GM19397 (cell line): ENCODE data around the gene BCL10.

ENCODE experiments used
- ATAC-seq: cut with Tn5 transposase; IDR thresholded peaks from one replicate; pipeline ENCODE4 v1.9.1; 2021; ENCODE audit warnings: mild to moderate bottlenecking, moderate library complexity; ENCODE audit not compliant: unreplicated experiment

BCL10 gene

DNA sequence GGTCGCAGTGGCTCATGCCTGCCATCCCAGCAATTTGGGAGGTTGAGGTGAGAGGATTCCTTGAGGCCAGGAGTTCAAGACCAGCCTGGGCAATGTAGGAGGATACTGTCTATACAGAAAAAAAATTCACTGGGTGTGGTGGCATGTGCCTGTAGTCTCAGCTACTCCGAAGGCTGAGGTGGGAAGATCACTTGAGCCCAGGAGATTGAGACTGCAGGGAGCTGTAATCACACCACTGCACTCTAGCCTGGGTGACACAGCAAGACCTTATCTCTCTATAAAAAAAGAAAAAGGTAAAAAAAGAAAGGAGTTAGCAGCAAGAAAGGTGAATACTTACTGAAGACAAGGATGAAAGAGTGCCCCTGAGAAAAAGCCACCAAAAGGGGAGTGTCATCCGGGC lies 23.7 kb upstream of the BCL10 start:
- no peak for ATAC-seq

- peak; percentile 93 for ATAC-seq
Observed at GRCh38 chr1:85297855-85298629, 21.6 kb upstream of the BCL10 start.

- ATAC-seq, result no peak
Observed at GRCh38 chr1:85297538-85297854, 21.1 kb upstream of the BCL10 start.

- ATAC-seq, result no peak
Observed at GRCh38 chr1:85296980-85297379, 20.5 kb upstream of the BCL10 start.

DNA sequence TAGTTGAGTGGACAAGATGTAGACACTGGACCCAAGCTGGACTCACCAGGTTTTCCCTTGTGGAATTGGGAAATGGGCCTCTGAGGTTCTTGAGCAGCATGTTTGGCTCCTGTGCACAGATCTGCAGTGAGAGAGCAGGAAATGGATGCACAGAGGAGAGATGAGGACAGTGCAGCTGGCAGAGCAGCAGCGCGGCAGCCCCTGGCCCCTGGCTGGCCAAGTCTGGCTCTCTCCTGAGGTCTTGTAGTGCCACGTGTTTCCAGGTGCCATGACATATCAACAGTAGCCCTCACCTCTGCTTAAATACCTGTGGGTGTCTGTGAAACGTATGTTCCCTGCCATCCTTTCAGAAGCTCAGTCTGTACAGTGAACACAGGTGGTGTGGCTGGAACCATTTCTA lies 19.2 kb upstream of the BCL10 start:
- no peak for ATAC-seq

DNA sequence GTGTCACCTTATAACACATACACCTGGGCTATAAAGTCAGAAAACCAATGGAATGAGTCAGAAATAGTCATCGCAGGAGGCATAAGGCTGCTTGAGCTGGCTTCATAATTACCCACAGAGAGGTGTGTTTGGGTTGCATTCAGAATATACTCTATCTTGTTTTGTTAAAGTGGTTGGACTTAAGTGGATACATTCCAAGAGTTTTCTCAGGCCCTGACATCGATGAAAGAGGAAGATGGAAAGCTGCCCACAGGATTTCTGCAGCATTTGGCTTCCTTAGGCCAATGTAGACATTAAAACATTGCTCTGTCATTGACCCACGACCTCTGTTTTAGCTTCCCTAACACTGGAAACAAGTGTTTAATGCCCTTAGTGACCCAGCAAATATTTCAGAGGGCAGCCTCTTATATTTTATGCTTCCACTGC lies 18.6 kb upstream of the BCL10 start:
- no peak for ATAC-seq

- no peak for ATAC-seq
Observed at GRCh38 chr1:85290826-85291225, 14.4 kb upstream of the BCL10 start.

DNA sequence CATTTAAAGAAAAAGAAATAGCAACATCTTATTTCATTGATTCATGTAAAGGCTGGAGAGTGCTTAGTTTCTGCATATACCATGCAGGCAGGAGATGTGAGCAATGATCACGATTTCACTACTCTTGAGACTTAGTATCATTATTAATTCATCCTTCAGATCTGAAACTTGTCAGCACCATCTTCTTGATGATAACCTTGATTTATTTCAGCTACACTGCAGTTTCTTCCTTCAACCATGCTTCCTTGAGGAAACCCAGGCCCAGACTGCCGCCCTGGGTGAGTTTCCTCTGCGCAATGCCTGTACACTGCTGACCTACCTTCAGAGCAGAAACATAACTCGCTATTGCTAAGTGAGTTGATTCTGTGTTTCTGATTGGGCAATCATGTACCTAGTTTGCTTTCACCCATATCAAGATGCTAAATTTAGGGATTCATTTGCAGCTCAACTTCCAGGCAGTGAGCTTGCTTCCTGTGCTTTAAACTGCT lies 13.5 kb upstream of the BCL10 start:
- ATAC-seq, result no peak

- no peak for ATAC-seq
Observed at GRCh38 chr1:85289207-85289847, 12.9 kb upstream of the BCL10 start.

GRCh38 chr1:85284202-85284601 lies 7.8 kb upstream of the BCL10 start:
- ATAC-seq, result no peak

DNA sequence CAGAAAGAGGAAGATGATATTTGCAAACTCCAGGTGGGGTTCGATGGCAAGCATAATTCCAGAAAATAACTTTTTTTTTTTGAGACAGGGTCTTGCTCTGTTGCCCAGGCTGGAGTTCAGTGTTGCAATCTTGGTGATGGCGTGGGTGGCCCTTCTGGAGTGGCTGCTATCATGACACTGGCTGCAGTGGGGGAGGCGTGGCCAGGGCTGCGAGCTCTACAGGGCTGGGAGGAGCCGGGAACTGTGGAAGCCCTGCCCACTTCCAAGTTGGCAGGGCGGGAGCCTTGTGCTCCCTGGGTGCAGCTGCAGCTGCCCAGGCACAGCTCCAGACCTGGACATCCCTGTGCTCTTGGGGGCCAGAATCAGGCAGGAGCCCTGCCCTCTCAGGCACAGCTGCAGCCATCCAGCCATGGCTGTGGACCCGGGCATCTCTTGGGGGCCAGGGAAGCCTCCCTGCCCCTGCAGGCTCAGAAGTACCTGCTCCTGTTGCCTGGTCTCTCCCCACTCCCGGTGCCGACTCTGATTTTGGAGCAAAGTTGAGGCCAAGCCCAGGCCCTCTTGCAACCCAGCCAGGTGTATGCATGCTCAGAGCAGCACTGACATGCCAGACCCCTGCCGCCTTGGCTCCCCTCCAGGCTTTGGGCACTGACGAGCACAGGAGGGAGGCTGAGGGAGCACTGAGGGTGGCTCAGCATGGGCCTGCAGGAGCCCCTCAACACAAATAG lies 7.2 kb upstream of the BCL10 start:
- ATAC-seq, result no peak

DNA sequence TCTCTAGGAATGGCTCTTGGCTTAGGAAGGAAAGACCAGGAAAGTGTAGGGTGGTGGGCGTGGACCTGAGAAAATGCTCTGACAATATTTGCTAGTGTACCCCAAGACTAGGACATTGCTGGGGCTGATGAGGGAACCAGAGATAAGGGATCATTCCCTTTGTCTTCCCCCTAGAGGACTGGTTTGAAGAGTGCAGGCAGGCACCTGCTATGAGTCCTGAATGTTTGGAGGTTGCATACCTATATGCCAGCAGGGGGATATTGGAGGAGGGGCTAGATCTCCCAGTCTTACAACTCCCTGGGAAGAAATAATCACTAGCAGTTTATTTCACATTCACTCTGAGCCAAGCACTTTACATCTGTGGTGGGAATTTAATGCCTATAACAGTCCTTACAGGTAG lies 6.0 kb upstream of the BCL10 start:
- no peak for ATAC-seq

DNA sequence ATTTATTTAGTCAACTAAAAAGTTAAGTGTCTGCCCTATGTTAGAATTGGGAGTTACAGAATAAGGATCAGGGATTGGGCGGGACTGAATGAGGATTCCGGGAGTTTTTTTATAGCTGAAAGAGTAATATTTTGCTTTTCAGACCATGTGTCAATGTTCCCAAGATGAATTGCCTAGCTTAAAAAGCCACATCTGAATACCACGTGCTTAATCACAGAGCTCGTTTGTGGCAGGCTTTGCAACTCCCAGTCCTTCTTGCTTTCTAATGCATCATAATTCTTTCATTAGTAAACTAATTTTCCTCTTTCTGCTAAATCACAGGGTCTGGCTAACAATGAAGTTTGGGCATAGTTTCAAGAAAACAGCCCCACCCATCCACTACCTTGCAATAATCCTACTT lies 4.2 kb upstream of the BCL10 start:
- no peak for ATAC-seq

DNA sequence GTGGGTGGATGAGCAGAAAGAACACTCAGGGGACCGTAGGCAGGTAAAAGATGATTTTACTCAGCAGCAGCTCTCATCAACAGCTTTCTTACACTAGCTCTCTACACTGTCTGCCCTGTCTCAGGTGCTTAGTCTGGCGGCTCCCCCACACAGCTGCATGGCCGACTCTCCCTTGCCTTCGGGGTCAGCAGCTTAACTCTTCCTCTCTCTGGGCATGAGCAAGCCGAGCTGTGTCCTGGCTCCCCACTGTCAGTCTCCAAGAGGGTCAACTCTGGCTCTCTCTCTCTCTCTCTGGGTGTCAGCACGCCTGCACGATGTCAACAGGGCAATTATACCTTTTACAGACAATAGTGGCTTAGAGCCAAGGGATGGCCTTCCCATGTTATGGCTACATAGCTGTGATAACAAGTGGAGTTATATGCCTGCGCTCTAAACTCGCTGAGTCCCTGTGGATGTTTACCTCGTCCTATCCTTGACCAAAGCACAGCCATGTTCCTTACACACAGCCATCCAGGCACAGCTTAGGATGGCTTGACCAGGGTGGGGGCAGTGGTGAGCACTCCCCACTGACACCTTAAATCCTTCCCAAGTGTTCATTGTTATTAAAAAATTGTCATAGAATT lies 3.1 kb upstream of the BCL10 start:
- no peak for ATAC-seq

- ATAC-seq, result no peak
Observed at GRCh38 chr1:85278853-85279314, 2.5 kb upstream of the BCL10 start.

DNA sequence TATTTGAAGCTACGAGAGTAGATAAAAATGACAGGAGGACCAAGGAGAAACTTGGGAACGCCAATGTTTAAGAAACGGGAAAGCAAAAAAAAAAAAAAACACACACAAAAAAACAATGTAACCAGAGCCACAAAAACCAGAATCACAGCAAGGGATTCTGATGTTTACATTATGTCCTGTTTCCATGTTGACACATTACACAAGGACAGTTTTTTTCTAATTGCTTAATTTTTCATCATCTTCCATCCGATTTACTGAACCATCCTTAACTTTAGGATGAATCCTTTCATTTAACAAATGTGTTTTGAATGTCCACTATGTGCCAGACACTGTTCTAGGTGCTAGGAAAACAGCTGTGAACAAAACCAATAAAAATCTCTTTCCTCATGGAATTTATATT lies 1.4 kb upstream of the BCL10 start:
- no peak for ATAC-seq

DNA sequence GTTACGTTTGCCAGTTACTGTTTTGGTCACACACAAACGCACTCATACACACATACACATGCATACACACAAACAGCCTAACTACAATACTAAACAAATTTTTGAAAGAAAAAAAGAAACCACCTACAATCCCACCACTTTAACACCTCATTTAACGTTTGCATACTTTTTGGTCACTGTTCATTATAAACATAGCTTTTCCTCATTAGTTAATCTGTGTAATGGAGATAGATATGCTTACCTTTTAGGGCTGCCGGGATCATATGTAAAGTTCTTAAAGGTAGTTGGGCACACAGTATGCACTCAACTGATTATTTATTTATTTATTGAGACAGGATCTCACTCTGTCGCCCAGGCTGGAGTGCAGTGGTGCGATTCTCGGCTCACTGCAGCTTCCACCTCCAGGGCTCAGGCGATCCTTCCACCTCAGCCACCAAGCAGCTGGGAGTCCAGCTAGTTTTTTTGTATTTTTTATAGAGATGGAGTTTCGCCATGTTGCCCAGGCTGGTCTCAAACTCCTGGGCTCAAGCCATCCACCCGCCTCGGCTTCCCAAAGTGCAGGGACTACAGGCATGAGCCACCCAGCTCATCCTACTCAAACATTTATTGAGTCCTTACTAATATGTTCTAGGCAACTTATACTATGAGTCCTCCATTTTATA lies 677 bp upstream of the BCL10 start:
- ATAC-seq, result no peak

DNA sequence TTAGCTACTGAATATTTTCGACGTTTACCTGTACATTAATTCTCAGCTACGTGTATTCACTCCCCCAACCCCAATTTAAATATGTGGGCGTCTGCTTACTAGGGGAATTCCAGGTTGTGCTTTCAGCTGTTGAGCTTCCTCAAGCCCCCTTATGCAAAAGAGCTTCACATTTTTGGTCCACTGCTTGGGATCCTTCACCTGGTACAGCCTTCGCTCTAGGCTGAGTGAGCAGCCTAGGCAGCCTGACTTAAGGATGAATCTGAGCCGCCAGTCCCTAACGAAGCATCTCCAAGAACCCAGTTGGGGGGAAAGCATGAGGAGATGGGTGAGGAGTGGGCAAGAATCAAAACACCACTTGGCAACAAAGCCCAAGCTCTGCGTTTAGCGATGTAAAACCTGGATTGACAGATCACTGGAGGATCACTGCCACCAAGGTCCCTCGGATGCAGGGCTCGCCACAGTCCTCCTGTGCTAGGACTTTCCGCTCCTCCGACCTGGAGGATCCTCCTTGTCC lies 674 bp downstream of the BCL10 start:
- no peak for ATAC-seq

DNA sequence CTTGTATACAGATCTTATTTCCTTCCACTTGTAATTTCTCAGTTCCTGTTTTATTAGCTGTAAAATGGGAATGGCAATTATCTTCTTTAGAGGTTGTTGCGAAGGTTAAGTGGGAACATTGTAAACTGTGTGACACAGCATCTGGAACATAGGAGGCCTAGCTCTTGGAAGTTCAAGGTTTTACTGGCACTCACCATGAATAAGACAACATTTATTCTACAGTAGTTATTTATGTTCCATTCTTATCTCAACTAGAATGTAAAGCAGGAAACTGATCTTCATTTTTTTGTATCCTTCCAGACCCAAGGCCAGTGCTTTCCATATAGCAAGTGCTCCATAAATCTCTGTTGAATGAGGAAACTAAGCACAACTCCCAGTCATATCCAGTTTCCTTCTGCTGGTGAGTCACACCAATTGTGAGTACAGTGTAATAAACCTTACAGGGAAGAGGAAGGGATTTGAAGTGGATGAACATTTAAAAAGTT lies 1.4 kb downstream of the BCL10 start:
- ATAC-seq, result no peak

DNA sequence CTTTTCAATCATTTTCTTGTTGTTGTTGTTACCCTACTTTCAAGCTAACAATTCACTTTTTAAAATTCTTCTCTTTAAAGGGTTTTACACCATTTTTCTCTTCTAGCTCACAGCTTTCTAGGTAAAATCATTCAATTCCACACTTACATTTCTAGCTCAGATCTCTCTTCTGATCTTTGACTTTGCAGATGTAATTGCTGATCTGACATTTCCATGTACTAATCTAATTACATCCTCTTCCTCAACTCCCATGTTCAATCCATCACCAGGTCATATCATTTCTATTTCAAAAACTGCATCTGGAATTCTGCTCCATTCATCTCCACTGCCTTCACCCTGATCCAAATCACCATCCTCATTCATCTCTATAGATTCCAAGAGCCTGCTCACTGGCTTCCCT lies 3.0 kb downstream of the BCL10 start:
- ATAC-seq, result no peak
